H1 (cell line): ENCODE measurements around the gene CAPN9. TPM values are rescaled to one million over a fixed set of nuclear protein-coding genes. Genes with fewer than 3 reads are reported as not detected.

Experiments used
- BRCA1 ChIP-seq: IDR thresholded peaks from 2 replicates; pipeline ENCODE4 v1.6.1; 2012; ENCODE audit warnings: low read depth, low read length, improper control_type of control experiment
- HDAC2 ChIP-seq, 2 experiments: fragments of 300-600 bp in 1 of 2; sonication (generic) in 1 of 2; IDR thresholded peaks; 2 replicates each; pipeline ENCODE4 v1.6.1; 2011 to 2012; ENCODE audit warnings: low read depth in 2 of 2, low read length in 2 of 2, mild to moderate bottlenecking in 2 of 2, moderate library complexity in 2 of 2, borderline replicate concordance in 1 of 2, inconsistent platforms in 1 of 2
- polyA plus RNA-seq, 7 experiments: library from polyadenylated mRNA; depleted of rRNA in 3 of 7; stranded (reverse) in 5 of 7; unstranded in 2 of 7; fragments of >200 nt in 5 of 7; fragments of 200-250 nt in 2 of 7; gene quantifications; 1 replicate in 5 of 7; 2 replicates in 1 of 7; 4 replicates in 1 of 7; pipeline versions ENCODE4 v1.2.1 to v1.2.3, GENCODE V29; 2011 to 2013; ENCODE audit warnings: missing spikeins in 2 of 7, mixed read lengths in 2 of 7
- total RNA-seq: library from RNA; stranded (reverse); fragmentation: NEBNext Ultra II Directional; extraction: Animal tissue kit (Norgen Biotek cat#: 25700); gene quantifications from 2 replicates; pipeline ENCODE4 v1.2.1, GENCODE V29; 2021

Gene CAPN9
- total and polyA plus RNA-seq, 2 of the 8 experiments (the other 6 are each of a cell fraction or from before 2014, with no cell fraction given): 0.22 to 0.76 TPM

DNA sequence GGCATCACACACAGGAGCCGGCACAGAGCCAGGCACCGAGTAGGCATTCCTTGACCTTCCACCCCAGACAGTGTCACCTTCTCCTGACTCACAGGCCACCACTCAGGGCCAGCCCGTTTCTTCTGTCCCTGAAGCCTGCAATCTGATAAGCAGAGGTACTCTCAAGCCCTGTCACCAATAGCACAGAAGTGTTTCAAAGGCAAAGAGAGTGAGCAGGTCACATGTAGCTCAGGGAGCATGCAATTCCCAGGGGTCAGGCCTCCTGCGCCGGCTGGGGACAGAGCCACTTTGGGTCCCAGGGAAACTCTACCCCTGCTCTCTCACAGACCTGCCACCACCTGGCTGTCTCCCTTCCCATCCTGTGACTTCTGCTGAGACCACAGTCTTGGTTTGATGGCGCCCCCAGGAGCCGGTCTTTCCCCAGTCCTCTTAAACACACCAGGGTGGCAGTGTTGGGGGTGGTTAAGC, 13.2 kb downstream of the CAPN9 start (continued):
- TF ChIP-seq HDAC2 (IDR thresholded peaks at IDR 0.05; ENCODE audit: borderline replicate concordance in 1 of 2, low read depth in 2 of 2, low read length in 2 of 2): no peak
- no peak for TF ChIP-seq BRCA1
- TF ChIP-seq, all 59 proteins: peak for 2
